ENCODE data around the gene THRB.

- TF ChIP-seq POLR2AphosphoS5 (IDR thresholded peaks at IDR 0.05; ENCODE audit: borderline replicate concordance, low read depth, low read length) (no peak), EZH2 (IDR thresholded peaks at IDR 0.05) (no peak), FOXP2 (optimal IDR thresholded peaks at IDR 0.05; ENCODE audit: control extremely low read depth, extremely low read length, insufficient read depth) (no peak)
Measured at GRCh38 chr3:24222165-24222805, 272.4 kb downstream of the THRB start.
